ENCODE measurements around the gene TMEM134.
"Not testable (repeated sequence)": the region's sequence is repeated elsewhere in the genome, so short reads cannot be mapped to it uniquely, and the experiment has no call there.

Gene TMEM134

DNA sequence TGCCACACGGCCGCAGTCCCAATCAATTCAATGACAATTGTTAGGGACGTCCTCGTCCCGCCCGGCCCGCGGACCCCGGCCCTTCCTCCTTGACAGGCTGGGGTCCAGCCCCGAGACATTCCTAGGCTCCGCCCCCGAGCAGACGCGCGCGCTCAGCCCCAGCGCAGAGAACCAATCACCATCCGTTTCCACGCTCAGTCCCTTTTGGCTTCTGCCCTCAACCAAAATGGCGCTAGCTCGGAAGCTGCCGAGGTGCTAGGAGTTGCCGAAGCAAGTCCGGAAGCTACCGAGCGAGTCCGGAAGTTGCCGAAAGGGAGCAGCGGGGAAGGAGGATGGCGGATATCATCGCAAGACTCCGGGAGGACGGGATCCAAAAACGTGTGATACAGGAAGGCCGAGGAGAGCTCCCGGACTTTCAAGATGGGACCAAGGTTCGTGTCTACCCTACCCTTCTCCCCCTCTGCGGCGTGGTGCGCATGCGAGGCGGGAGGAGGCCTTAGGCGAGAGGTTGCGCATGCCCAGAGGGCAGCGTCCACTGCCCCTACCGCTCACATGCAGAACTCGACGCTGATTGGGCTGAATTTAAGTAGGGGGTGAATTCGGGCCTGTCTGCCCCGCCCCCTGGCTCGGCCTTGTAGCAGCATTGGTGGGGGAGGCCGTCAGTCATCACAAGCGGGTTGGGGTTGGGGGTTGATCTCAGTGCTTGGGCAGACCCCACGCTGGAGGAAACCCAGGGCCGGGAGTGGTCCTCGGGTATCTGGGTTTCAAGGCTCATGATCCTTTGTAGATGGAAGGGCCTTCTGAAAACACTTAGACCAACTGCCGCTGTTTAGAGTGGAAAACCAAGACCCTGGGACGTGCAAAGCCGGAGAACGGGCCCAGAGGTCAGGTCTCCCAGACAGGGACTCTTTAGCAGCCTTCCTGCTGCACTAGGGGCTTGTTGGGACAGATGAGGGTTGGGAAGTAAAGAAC lies 14.1 kb upstream of the TMEM134 start, which contains the start of gene AIP:
AIP (plus strand) TSS at position 200 of the 972 bp plus-strand sequence; CDS start at position 333, 133 bp downstream.
- Histone ChIP-seq H3K36me3 (ENCODE audit: control insufficient read depth in 2 of 2, insufficient read depth in 2 of 2, low read length in 2 of 2) (peaks cover 4 to 5% of the 10 kb centered on the region in 2 donors), H3K4me3 (ENCODE audit: low read length in 2 of 2) (peak within 1 kb of the TSS; percentile 65 to 91), H3K27me3 (ENCODE audit: control insufficient read depth in 1 of 2, insufficient read depth in 2 of 2, low read length in 2 of 2) (no peaks in the 10 kb centered on the region), H3K4me1 (ENCODE audit: control insufficient read depth, insufficient read depth, low read length) (peaks cover 21% of the 10 kb centered on the region), H3K9me3 (ENCODE audit: control insufficient read depth in 2 of 2, low read length in 2 of 2) (no peaks in the 10 kb centered on the region), H3K27ac (ENCODE audit: low read length) (peak within 1 kb of the TSS; percentile 76), H3K9ac (ENCODE audit: low read length in 2 of 2) (peak within 1 kb of the TSS; percentile 68 to 91)

GRCh38 chr11:67482275-67482826 lies 13.3 kb upstream of the TMEM134 start:
- no peaks in the 10 kb centered on the region for H3K27me3 ChIP-seq (ENCODE audit: control insufficient read depth in 1 of 2, insufficient read depth in 2 of 2, low read length in 2 of 2)
- no peaks in the 10 kb centered on the region for H3K9me3 ChIP-seq (ENCODE audit: control insufficient read depth in 2 of 2, low read length in 2 of 2)
- H3K4me3 ChIP-seq (ENCODE audit: low read length in 2 of 2): peak overlapping the region; percentile 65 to 91
- peak overlapping the region; percentile 76 for H3K27ac ChIP-seq (ENCODE audit: low read length)
- H3K4me1 ChIP-seq (ENCODE audit: control insufficient read depth, insufficient read depth, low read length): peaks cover 21% of the 10 kb centered on the region
- peaks cover 0 to 2% of the 10 kb centered on the region in 2 donors for H3K36me3 ChIP-seq (ENCODE audit: control insufficient read depth in 2 of 2, insufficient read depth in 2 of 2, low read length in 2 of 2)
- peak overlapping the region; percentile 68 to 91 for H3K9ac ChIP-seq (ENCODE audit: low read length in 2 of 2)

GRCh38 chr11:67477344-67478050 lies 8.4 kb upstream of the TMEM134 start:
- H3K4me1 ChIP-seq (ENCODE audit: control insufficient read depth, insufficient read depth, low read length); H3K4me3 ChIP-seq (ENCODE audit: low read length in 2 of 2); H3K9ac ChIP-seq (ENCODE audit: low read length in 2 of 2); H3K9me3 ChIP-seq (ENCODE audit: control insufficient read depth in 2 of 2, low read length in 2 of 2); H3K27ac ChIP-seq (ENCODE audit: low read length); H3K27me3 ChIP-seq (ENCODE audit: control insufficient read depth in 1 of 2, insufficient read depth in 2 of 2, low read length in 2 of 2); H3K36me3 ChIP-seq (ENCODE audit: control insufficient read depth in 2 of 2, insufficient read depth in 2 of 2, low read length in 2 of 2): not testable (repeated sequence)

DNA sequence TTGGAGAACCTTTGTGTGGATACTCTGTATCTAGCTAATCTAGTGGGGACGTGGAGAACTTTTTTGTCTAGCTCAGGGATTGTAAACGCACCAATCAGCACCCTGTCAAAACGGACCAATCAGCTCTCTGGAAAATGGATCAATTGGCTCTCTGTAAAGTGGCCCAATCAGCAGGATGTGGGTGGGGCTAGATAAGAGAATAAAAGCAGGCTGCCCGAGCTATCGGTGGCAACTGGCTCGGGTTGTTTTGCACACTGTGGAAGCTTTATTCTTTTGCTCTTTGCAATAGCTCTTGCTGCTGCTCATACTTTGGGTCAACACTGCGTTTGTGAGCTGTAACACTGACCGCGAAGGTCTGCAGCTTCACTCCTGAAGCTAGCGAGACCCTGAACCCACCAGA lies 7.6 kb upstream of the TMEM134 start:
- H3K9ac ChIP-seq (ENCODE audit: low read length in 2 of 2); H3K4me3 ChIP-seq (ENCODE audit: low read length in 2 of 2); H3K4me1 ChIP-seq (ENCODE audit: control insufficient read depth, insufficient read depth, low read length); H3K27ac ChIP-seq (ENCODE audit: low read length); H3K27me3 ChIP-seq (ENCODE audit: control insufficient read depth in 1 of 2, insufficient read depth in 2 of 2, low read length in 2 of 2); H3K36me3 ChIP-seq (ENCODE audit: control insufficient read depth in 2 of 2, insufficient read depth in 2 of 2, low read length in 2 of 2); H3K9me3 ChIP-seq (ENCODE audit: control insufficient read depth in 2 of 2, low read length in 2 of 2): not testable (repeated sequence)

GRCh38 chr11:67472882-67473281 lies 3.8 kb upstream of the TMEM134 start:
- H3K9me3 ChIP-seq (ENCODE audit: control insufficient read depth in 2 of 2, low read length in 2 of 2): no peaks in the 10 kb centered on the region
- H3K27ac ChIP-seq (ENCODE audit: low read length): no peak overlapping the region
- H3K4me1 ChIP-seq (ENCODE audit: control insufficient read depth, insufficient read depth, low read length): peaks cover 11% of the 10 kb centered on the region
- H3K27me3 ChIP-seq (ENCODE audit: control insufficient read depth in 1 of 2, insufficient read depth in 2 of 2, low read length in 2 of 2): no peaks in the 10 kb centered on the region
- H3K36me3 ChIP-seq (ENCODE audit: control insufficient read depth in 2 of 2, insufficient read depth in 2 of 2, low read length in 2 of 2): no peaks in the 10 kb centered on the region
- H3K4me3 ChIP-seq (ENCODE audit: low read length in 2 of 2): no peak overlapping the region
- no peak overlapping the region for H3K9ac ChIP-seq (ENCODE audit: low read length in 2 of 2)

GRCh38 chr11:67470337-67471002 lies 1.4 kb upstream of the TMEM134 start:
- H3K9ac ChIP-seq (ENCODE audit: low read length in 2 of 2): no peak overlapping the region
- H3K4me3 ChIP-seq (ENCODE audit: low read length in 2 of 2): no peak overlapping the region
- H3K4me1 ChIP-seq (ENCODE audit: control insufficient read depth, insufficient read depth, low read length): peaks cover 24% of the 10 kb centered on the region
- no peaks in the 10 kb centered on the region for H3K27me3 ChIP-seq (ENCODE audit: control insufficient read depth in 1 of 2, insufficient read depth in 2 of 2, low read length in 2 of 2)
- no peak overlapping the region for H3K27ac ChIP-seq (ENCODE audit: low read length)
- no peaks in the 10 kb centered on the region for H3K9me3 ChIP-seq (ENCODE audit: control insufficient read depth in 2 of 2, low read length in 2 of 2)
- no peaks in the 10 kb centered on the region for H3K36me3 ChIP-seq (ENCODE audit: control insufficient read depth in 2 of 2, insufficient read depth in 2 of 2, low read length in 2 of 2)

DNA sequence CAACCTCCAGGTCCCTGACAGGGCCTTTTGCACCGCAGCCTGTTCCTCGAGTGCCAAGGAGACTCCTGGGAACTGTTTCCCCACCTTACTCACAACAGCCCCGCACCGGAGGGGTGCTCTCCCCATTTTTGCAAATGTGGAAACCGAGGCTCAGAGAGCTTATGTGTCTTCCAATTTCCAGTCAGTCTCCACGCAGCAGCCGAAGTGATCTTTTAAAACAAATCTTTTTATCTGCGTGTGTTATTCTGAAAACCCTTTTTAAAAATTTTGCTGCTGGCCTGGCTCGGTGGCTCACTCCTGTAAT lies 409 bp upstream of the TMEM134 start:
- Histone ChIP-seq H3K4me1 (ENCODE audit: control insufficient read depth, insufficient read depth, low read length) (peaks cover 29% of the 10 kb centered on the region), H3K9me3 (ENCODE audit: control insufficient read depth in 2 of 2, low read length in 2 of 2) (no peaks in the 10 kb centered on the region), H3K27ac (ENCODE audit: low read length) (peak overlapping the region; percentile 85), H3K36me3 (ENCODE audit: control insufficient read depth in 2 of 2, insufficient read depth in 2 of 2, low read length in 2 of 2) (no peaks in the 10 kb centered on the region), H3K9ac (ENCODE audit: low read length in 2 of 2) (peak overlapping the region; percentile 90 to 94), H3K4me3 (ENCODE audit: low read length in 2 of 2) (peak overlapping the region; percentile 83 to 85), H3K27me3 (ENCODE audit: control insufficient read depth in 1 of 2, insufficient read depth in 2 of 2, low read length in 2 of 2) (no peaks in the 10 kb centered on the region)

DNA sequence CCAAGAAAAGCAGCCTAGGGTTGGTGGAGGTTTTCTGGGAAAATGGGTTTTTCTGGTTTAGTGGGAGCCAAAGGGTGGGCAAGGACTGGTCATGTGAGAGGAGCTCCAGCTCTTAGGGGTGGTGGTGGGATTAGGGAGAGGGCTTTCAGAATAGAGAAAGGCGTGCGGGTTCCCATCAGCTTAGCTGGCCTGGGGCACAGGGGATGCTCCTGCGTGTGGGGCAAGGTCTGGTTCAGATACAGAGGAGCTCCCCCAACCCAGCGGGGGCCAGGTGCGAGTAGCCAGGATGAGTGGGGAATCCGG lies 644 bp downstream of the TMEM134 start:
- Histone ChIP-seq H3K36me3 (ENCODE audit: control insufficient read depth in 2 of 2, insufficient read depth in 2 of 2, low read length in 2 of 2) (no peaks in the 10 kb centered on the region), H3K4me3 (ENCODE audit: low read length in 2 of 2) (peak overlapping the region; percentile 67 to 85), H3K9me3 (ENCODE audit: control insufficient read depth in 2 of 2, low read length in 2 of 2) (no peaks in the 10 kb centered on the region), H3K27me3 (ENCODE audit: control insufficient read depth in 1 of 2, insufficient read depth in 2 of 2, low read length in 2 of 2) (no peaks in the 10 kb centered on the region), H3K27ac (ENCODE audit: low read length) (peak overlapping the region; percentile 85), H3K4me1 (ENCODE audit: control insufficient read depth, insufficient read depth, low read length) (peaks cover 38% of the 10 kb centered on the region), H3K9ac (ENCODE audit: low read length in 2 of 2) (peak overlapping the region; percentile 64 to 87)

DNA sequence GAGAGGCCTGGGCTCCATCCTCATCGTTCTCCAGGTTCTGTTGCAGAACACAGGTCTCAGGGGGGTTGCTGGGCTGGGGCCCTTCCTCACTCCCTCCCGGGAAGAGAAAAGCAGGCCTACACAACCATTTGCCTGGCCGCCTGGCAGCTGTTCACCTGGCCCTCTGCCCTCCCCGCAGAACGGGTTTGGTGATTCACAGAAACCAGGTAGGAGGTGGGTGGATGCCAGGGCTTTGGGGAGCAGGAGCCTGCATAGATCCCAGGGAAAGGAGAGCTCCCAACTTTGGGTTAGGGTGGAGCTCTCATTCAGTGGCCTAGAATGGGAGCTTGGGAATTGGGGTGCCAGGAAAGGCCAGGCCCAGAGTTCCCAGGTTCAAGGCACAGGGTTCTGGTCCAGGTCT lies 995 bp downstream of the TMEM134 start:
- Histone ChIP-seq H3K4me1 (ENCODE audit: control insufficient read depth, insufficient read depth, low read length) (peaks cover 38% of the 10 kb centered on the region), H3K4me3 (ENCODE audit: low read length in 2 of 2) (peak overlapping the region; percentile 67 to 85), H3K9ac (ENCODE audit: low read length in 2 of 2) (peak overlapping the region; percentile 64 to 87)

GRCh38 chr11:67466962-67467771 lies 1.9 kb downstream of the TMEM134 start:
- Histone ChIP-seq H3K9ac (ENCODE audit: low read length in 2 of 2) (peak overlapping the region; percentile 64 to 87), H3K9me3 (ENCODE audit: control insufficient read depth in 2 of 2, low read length in 2 of 2) (no peaks in the 10 kb centered on the region), H3K4me3 (ENCODE audit: low read length in 2 of 2) (no peak overlapping the region), H3K27me3 (ENCODE audit: control insufficient read depth in 1 of 2, insufficient read depth in 2 of 2, low read length in 2 of 2) (no peaks in the 10 kb centered on the region), H3K27ac (ENCODE audit: low read length) (peak overlapping the region; percentile 31), H3K36me3 (ENCODE audit: control insufficient read depth in 2 of 2, insufficient read depth in 2 of 2, low read length in 2 of 2) (no peaks in the 10 kb centered on the region), H3K4me1 (ENCODE audit: control insufficient read depth, insufficient read depth, low read length) (peaks cover 38% of the 10 kb centered on the region)

More for the DNA sequence above, 995 bp downstream of the TMEM134 start:
- no peaks in the 10 kb centered on the region for H3K36me3 ChIP-seq (ENCODE audit: control insufficient read depth in 2 of 2, insufficient read depth in 2 of 2, low read length in 2 of 2)
- H3K27ac ChIP-seq (ENCODE audit: low read length): peak overlapping the region; percentile 85
- no peaks in the 10 kb centered on the region for H3K9me3 ChIP-seq (ENCODE audit: control insufficient read depth in 2 of 2, low read length in 2 of 2)
- no peaks in the 10 kb centered on the region for H3K27me3 ChIP-seq (ENCODE audit: control insufficient read depth in 1 of 2, insufficient read depth in 2 of 2, low read length in 2 of 2)
